ENCODE results near the gene LSR. TPM values are rescaled to one million over a fixed set of nuclear protein-coding genes. Genes with fewer than 3 reads are reported as not detected.

Gene LSR
- total and polyA plus RNA-seq, 2 of the 4 experiments (the other 2 are of a cell fraction), result 0.18 to 0.44 TPM

- TF ChIP-seq BHLHE40 (IDR thresholded peaks at IDR 0.05; ENCODE audit: low read depth, low read length), result no peak
Observed at GRCh38 chr19:35264268-35265125, 15.7 kb downstream of the LSR start (continued).

- Histone ChIP-seq H2BK20ac (ENCODE audit: low read depth, low read length) (no peak overlapping the region), H3K56ac (ENCODE audit: extremely low read depth, insufficient read depth, low read length) (no peak overlapping the region), H2BK120ac (ENCODE audit: low read depth, low read length) (no peak overlapping the region), H3K18ac (ENCODE audit: low read depth, low read length) (no peak overlapping the region), H4K5ac (ENCODE audit: low read depth, low read length) (no peak overlapping the region), H3K9me1 (ENCODE audit: insufficient read depth, low read length) (peaks cover 8% of the 10 kb centered on the region), H2BK5ac (ENCODE audit: low read depth, low read length, poor library complexity, severe bottlenecking) (no peak overlapping the region), H2AK9ac (replicated peaks; ENCODE audit: low read depth, low read length, poor library complexity) (no peak overlapping the region), H2BK15ac (ENCODE audit: low read depth, low read length) (no peak overlapping the region), H3K79me1 (ENCODE audit: low read depth in 1 of 2, low read length in 2 of 2) (peaks cover 9 to 25% of the 10 kb centered on the region in 2 experiments; a peak in 3 of 4 replicates), H3K9me3 (ENCODE audit: control insufficient read depth, insufficient read depth, low read length) (no peaks in the 10 kb centered on the region), H2AK5ac (ENCODE audit: low read depth, low read length) (no peak overlapping the region), H3K23ac (ENCODE audit: low read depth, low read length) (peak overlapping the region; percentile 48; the same call in 1 of the 2 replicates), H3K36me3 (ENCODE audit: control insufficient read depth, insufficient read depth, low read length) (peaks cover 2% of the 10 kb centered on the region), H2AFZ (replicated peaks; ENCODE audit: low read length, poor library complexity) (no peak overlapping the region), H3K27me3 (ENCODE audit: control insufficient read depth, insufficient read depth, low read length) (no peaks in the 10 kb centered on the region), H3K4me2 (ENCODE audit: low read depth, low read length) (no peak overlapping the region), H4K8ac (ENCODE audit: low read depth in 2 of 2, low read length in 2 of 2) (no peak overlapping the region), H3K4me3 (ENCODE audit: insufficient read depth, low read depth, low read length) (no peak overlapping the region), H4K91ac (ENCODE audit: insufficient read depth, low read depth, low read length) (no peak overlapping the region), H3K14ac (replicated peaks; ENCODE audit: low read depth, low read length) (no peak overlapping the region), H3K4ac (ENCODE audit: low read depth, low read length) (no peak overlapping the region), H3K27ac (ENCODE audit: insufficient read depth, low read length) (no peak overlapping the region), H3K9ac (ENCODE audit: low read depth, low read length) (no peak overlapping the region), H3K4me1 (ENCODE audit: control insufficient read depth, insufficient read depth, low read length) (peaks cover 7% of the 10 kb centered on the region), H4K20me1 (ENCODE audit: insufficient read depth, low read length) (no peaks in the 10 kb centered on the region)
- in situ Hi-C loops (cut with MboI; ENCODE audit: low sequenced_read_pairs) (no loop called here), intact Hi-C loops (cut with micrococcal nuclease) (loop anchor here (5.0 kb wide), 1 partner anchor 123 kb away; the partner anchor contains the start of gene FXYD7), dilution Hi-C loops (cut with HindIII; ENCODE audit: low sequenced_read_pairs, unreplicated experiment) (no loop called here)
- POLR2A ChIA-PET (ENCODE audit: unreplicated experiment), result no interaction called here
- ATAC-seq (ENCODE audit: low read depth) (no peak), DNase-seq (no peak)
- WGBS, 2 experiments (ENCODE audit: extremely low coverage in 2 of 2, insufficient read length in 1 of 2), result 70% methylated on average over 5 of the region's 6 CpGs; no CpG with 5 or more reads in 1 of the 2 experiments
- no TSS peak for BruUV-seq (replicated peaks)
- CTCF ChIA-PET, result no interaction called here
- TF ChIP-seq RFX5 (IDR thresholded peaks at IDR 0.05; ENCODE audit: low read depth, low read length), result no peak
- no peak for TF ChIP-seq POLR2A (IDR thresholded peaks at IDR 0.05; ENCODE audit: low read depth, low read length)
- TF ChIP-seq, protein P1, sequence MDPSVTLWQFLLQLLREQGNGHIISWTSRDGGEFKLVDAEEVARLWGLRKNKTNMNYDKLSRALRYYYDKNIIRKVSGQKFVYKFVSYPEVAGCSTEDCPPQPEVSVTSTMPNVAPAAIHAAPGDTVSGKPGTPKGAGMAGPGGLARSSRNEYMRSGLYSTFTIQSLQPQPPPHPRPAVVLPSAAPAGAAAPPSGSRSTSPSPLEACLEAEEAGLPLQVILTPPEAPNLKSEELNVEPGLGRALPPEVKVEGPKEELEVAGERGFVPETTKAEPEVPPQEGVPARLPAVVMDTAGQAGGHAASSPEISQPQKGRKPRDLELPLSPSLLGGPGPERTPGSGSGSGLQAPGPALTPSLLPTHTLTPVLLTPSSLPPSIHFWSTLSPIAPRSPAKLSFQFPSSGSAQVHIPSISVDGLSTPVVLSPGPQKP (IDR thresholded peaks at IDR 0.05; ENCODE audit: borderline replicate concordance, low read depth, low read length), result no peak
- TF ChIP-seq NFE2L2 (IDR thresholded peaks at IDR 0.05; ENCODE audit: low read depth, low read length), result no peak
- TF ChIP-seq FOS (IDR thresholded peaks at IDR 0.05; ENCODE audit: low read depth, low read length), result no peak
- TF ChIP-seq SMC3 (IDR thresholded peaks at IDR 0.05; ENCODE audit: low read depth, low read length), result no peak
- no peak for TF ChIP-seq CEBPB (IDR thresholded peaks at IDR 0.05; ENCODE audit: low read depth, low read length)
- no peak for TF ChIP-seq RCOR1 (IDR thresholded peaks at IDR 0.05; ENCODE audit: insufficient replicate concordance, low read length)
- no peak for TF ChIP-seq MAFK (IDR thresholded peaks at IDR 0.05; ENCODE audit: low read depth, low read length)
- TF ChIP-seq, protein P2, sequence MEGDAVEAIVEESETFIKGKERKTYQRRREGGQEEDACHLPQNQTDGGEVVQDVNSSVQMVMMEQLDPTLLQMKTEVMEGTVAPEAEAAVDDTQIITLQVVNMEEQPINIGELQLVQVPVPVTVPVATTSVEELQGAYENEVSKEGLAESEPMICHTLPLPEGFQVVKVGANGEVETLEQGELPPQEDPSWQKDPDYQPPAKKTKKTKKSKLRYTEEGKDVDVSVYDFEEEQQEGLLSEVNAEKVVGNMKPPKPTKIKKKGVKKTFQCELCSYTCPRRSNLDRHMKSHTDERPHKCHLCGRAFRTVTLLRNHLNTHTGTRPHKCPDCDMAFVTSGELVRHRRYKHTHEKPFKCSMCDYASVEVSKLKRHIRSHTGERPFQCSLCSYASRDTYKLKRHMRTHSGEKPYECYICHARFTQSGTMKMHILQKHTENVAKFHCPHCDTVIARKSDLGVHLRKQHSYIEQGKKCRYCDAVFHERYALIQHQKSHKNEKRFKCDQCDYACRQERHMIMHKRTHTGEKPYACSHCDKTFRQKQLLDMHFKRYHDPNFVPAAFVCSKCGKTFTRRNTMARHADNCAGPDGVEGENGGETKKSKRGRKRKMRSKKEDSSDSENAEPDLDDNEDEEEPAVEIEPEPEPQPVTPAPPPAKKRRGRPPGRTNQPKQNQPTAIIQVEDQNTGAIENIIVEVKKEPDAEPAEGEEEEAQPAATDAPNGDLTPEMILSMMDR (conservative IDR thresholded peaks at IDR 0.05; ENCODE audit: low read depth, low read length), result no peak
- TF ChIP-seq BHLHE40 (IDR thresholded peaks at IDR 0.05; ENCODE audit: low read depth, low read length), result no peak
Observed at GRCh38 chr19:35265126-35265899, 16.5 kb downstream of the LSR start.

Measured in IMR-90 (cell line).